GM21619 (cell line): Measurements from ENCODE around the gene ZNF615.
"Not testable (repeated sequence)": the region's sequence is repeated elsewhere in the genome, so short reads cannot be mapped to it uniquely, and the experiment has no call there.

Source experiments
- ATAC-seq: cut with Tn5 transposase; IDR thresholded peaks from one replicate; pipeline ENCODE4 v1.9.1; 2021; ENCODE audit not compliant: unreplicated experiment

ZNF615 gene

DNA sequence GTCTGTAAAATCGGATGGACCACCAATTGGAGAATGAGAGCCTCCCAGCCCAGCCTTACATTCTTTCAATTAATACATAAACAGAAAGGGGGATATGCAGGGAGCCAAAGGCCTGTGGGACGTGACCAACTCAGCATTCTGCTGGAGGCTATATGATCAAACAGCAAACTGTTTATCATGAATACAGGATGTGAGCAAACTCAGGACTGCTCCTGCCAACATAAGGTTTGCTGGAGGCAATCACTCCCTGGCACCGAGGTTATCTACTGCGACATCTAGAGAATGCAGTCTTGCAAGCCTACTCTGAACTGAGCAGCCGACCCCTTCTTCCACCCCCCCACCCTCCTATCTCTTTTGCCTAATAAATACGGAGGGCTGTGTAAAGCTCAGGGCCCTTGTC is 27.1 kb downstream of the ZNF615 start:
- ATAC-seq, result not testable (repeated sequence)

GRCh38 chr19:51980116-51980736 is 27.8 kb downstream of the ZNF615 start:
- ATAC-seq, result no peak

GRCh38 chr19:51978882-51979281 is 29.1 kb downstream of the ZNF615 start:
- ATAC-seq, result no peak

DNA sequence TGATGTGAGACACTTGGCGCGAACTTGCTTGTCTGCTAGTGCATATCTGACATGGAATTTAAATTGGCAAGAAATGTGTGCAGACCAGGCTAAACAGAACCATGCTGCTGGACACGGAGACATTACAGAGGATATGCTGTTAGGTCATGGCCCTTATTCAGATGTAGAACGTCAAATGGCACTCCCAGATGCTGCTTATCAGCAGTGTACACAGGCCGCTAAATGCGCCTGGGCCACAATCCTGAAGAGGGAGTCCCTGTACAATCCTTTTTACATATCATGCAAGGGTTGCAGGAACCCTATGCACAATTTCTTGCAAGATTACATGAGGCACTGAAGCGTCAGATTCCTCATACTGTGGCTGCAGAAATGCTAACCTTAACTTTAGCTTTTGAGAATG is 30.7 kb downstream of the ZNF615 start:
- ATAC-seq, result no peak

DNA sequence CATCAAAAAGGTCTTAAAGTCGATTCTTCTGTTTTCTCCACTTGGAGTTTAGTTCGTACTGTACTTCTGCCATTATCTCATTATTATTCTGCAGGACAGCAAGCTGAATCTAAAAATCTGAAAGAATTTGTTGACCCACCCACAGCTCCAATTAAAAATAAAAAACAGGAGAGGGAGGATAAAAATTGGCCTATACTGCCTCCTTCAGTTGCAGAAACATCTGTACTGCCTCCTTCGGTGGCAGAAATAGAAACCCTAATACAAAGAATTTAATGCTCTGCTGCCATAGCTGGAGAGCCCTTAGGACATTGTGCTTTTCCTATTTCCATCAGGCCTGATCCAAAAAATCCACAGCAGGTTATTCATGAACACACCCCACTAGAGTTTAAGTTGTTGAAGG is 31.2 kb downstream of the ZNF615 start:
- no peak for ATAC-seq

GRCh38 chr19:51975787-51976186 is 32.2 kb downstream of the ZNF615 start:
- ATAC-seq, result not testable (repeated sequence)

- ATAC-seq, result no peak
Observed at GRCh38 chr19:51971624-51972023, 36.4 kb downstream of the ZNF615 start.

GRCh38 chr19:51970718-51971117 is 37.3 kb downstream of the ZNF615 start:
- ATAC-seq, result no peak

DNA sequence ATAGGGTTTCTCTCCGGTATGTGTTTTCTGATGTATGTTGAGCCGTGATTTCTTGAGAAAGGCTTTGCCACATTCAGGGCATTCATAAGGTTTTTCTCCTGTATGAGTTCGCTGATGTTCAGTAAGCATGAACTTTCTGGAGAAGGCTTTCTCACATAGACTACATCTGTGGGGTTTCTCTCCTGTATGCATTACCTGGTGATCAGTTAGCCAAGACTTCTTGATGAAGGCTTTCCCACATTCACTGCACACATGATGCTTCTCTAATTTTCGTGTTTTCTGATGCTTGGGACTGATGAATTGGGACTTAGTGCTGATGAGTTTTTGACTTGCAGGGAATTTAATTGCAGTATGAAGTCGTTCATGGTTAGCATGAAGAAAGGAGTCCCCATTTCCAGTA is 42.4 kb downstream of the ZNF615 start:
- no peak for ATAC-seq

DNA sequence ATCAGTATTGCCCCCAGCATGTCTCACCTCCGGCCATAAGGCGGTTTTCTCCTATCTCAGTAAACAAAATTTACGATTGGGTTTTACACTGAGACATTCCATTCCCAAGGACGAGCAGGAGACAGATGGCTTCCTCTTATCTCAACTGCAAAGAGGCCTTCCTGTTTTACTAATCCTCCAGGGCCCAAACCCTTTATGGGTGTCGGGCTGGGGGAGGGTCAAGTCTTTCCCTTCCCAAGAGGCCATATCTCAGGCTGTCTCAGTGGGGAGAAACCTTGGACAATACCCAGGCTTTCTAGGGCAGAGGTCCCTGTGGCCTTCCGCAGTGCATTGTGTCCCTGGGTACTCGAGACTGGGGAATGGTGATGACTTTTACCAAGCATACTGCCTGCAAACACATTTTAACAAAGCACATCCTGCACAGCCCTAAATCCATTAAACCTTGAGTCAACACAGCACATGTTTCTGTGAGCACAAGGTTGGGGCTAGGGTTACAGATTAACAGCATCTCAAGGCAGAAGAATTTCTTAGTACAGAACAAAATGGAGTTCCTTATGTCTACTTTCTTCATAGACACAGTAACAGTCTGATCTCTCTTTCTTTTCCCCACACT is 47.3 kb downstream of the ZNF615 start:
- not testable (repeated sequence) for ATAC-seq

GRCh38 chr19:51959791-51960190 is 48.2 kb downstream of the ZNF615 start:
- ATAC-seq, result no peak

GRCh38 chr19:51957846-51958245 is 50.2 kb downstream of the ZNF615 start:
- not testable (repeated sequence) for ATAC-seq

DNA sequence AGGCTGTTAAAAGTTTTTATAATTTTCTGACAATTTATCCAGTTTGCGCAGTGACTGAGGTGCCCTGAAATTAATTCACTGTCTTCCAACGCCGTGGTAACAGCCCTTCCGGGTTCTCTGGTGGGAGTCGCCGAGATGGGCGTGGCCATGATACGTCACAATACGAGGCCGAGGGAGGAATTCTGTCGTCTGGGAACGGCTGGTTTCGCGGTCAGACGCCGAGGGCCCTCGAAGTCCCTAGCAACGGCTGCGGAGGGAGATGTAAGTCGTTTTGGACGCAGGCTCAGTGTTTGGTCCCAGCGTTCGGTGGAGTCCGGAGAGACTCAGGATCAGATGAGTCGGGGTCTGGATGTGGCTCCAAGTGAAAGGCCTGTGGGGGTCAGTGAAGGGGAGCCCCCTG is 59.0 kb downstream of the ZNF615 start:
- no peak for ATAC-seq

DNA sequence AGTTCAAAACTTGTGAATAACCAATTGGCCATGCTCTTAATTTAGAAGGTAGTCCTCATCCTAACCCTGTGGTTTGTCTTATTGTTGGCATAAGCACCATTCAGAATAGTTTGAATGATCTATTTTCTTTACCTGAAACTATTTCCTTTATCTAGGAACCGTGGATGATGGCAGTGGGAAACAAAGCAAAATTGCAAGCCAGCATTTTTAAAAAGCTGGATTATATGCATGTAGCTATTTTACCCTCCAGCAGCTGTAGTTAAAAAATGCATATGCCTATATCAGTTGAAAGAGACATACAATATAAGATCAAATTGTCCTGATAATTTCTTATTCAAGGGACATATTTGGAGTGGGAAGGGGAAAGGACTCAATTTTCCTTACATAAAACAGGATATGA is 61.4 kb downstream of the ZNF615 start:
- no peak for ATAC-seq

- no peak for ATAC-seq
Observed at GRCh38 chr19:51944798-51945552, 63.0 kb downstream of the ZNF615 start.
